Calu3 (cell line): ENCODE data around the gene TMCC2. TPM values are rescaled to one million over a fixed set of nuclear protein-coding genes. Genes with fewer than 3 reads are reported as not detected.
"Not testable (repeated sequence)": the region's sequence is repeated elsewhere in the genome, so short reads cannot be mapped to it uniquely, and the experiment has no call there.

ENCODE experiments used
- Bru-seq: library from RNA; stranded (reverse); fragments of 400-500 nt; gene quantifications from one replicate; lab custom pipeline; 2021; lab: Mats Ljungman, UMichigan
- BruChase-seq, 2 experiments: library from RNA; stranded (reverse); fragments of 400-500 nt; gene quantifications; one replicate each; lab custom pipeline; 2021; lab: Mats Ljungman, UMichigan
- BruUV-seq: library from RNA; stranded (reverse); fragments of 400-500 nt; replicated peaks from 2 replicates; lab custom pipeline; 2021; lab: Mats Ljungman, UMichigan
- CTCF ChIA-PET: fragments of 300-600 bp; sonication (Branson Sonifier 250); formaldehyde crosslinking; loops from one replicate; lab custom pipeline; 2022; ENCODE audit warnings: antibody characterized with exemption; lab: Charles Lee
- DNase-seq: peaks from one replicate; pipeline ENCODE4 v3.0.0; 2022
- H3K27ac Mint-ChIP-seq: one replicate; pipeline ENCODE4 v1.8.0; 2022; ENCODE audit warnings: mixed read lengths; ENCODE audit not compliant: unreplicated experiment
- H3K27me3 Mint-ChIP-seq: one replicate; pipeline ENCODE4 v1.8.0; 2022; ENCODE audit warnings: mixed read lengths; ENCODE audit not compliant: unreplicated experiment
- H3K36me3 Mint-ChIP-seq: one replicate; pipeline ENCODE4 v1.8.0; 2022; ENCODE audit warnings: mild to moderate bottlenecking, moderate library complexity, mixed read lengths; ENCODE audit not compliant: insufficient read depth, unreplicated experiment
- H3K4me1 Mint-ChIP-seq: one replicate; pipeline ENCODE4 v1.8.0; 2022; ENCODE audit warnings: mild to moderate bottlenecking, low read depth, mixed read lengths; ENCODE audit not compliant: unreplicated experiment
- H3K4me3 Mint-ChIP-seq: one replicate; pipeline ENCODE4 v1.8.0; 2022; ENCODE audit warnings: mild to moderate bottlenecking, low read depth, moderate library complexity, mixed read lengths; ENCODE audit not compliant: unreplicated experiment
- H3K9me3 Mint-ChIP-seq: one replicate; pipeline ENCODE4 v1.8.0; 2022; ENCODE audit warnings: low read depth, mixed read lengths; ENCODE audit not compliant: unreplicated experiment
- intact Hi-C: fragments of 100-400 bp; cut with micrococcal nuclease; formaldehyde crosslinking; loops from one replicate; pipeline ENCODE4 v1.10.0; 2022; ENCODE audit not compliant: unreplicated experiment
- long read RNA-seq: library from polyadenylated mRNA; stranded (forward); transcript quantifications from one replicate; pipeline ENCODE4 v2.0.0, GENCODE V29; 2022
- total RNA-seq: library from RNA; stranded (reverse); gene quantifications from 2 replicates; pipeline ENCODE4 v1.2.3, GENCODE V29; 2022
- TF ChIP-seq, protein P1 (sequence below): fragments of 200-600 bp; IDR thresholded peaks from one replicate; pipeline ENCODE4 v1.8.0; 2022; ENCODE audit warnings: antibody characterized with exemption; ENCODE audit not compliant: unreplicated experiment

Gene TMCC2, protein sequence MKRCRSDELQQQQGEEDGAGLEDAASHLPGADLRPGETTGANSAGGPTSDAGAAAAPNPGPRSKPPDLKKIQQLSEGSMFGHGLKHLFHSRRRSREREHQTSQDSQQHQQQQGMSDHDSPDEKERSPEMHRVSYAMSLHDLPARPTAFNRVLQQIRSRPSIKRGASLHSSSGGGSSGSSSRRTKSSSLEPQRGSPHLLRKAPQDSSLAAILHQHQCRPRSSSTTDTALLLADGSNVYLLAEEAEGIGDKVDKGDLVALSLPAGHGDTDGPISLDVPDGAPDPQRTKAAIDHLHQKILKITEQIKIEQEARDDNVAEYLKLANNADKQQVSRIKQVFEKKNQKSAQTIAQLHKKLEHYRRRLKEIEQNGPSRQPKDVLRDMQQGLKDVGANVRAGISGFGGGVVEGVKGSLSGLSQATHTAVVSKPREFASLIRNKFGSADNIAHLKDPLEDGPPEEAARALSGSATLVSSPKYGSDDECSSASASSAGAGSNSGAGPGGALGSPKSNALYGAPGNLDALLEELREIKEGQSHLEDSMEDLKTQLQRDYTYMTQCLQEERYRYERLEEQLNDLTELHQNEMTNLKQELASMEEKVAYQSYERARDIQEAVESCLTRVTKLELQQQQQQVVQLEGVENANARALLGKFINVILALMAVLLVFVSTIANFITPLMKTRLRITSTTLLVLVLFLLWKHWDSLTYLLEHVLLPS
- total RNA-seq (0.33 and 0.37 TPM in 2 replicates), Bru-seq, nascent RNA (percentile 12 among the genes with signal in this experiment), BruChase-seq, experiment 1, labeled RNA remaining after a 6-hour chase (percentile 11 among the genes with signal in this experiment), BruChase-seq, experiment 2, labeled RNA remaining after a 2-hour chase (percentile 12 among the genes with signal in this experiment)
- long read RNA-seq, partial matches to known transcripts: 0 of 1 reads
- long read RNA-seq, other reads (novel, unspliced or antisense): 1 of 1 reads

DNA sequence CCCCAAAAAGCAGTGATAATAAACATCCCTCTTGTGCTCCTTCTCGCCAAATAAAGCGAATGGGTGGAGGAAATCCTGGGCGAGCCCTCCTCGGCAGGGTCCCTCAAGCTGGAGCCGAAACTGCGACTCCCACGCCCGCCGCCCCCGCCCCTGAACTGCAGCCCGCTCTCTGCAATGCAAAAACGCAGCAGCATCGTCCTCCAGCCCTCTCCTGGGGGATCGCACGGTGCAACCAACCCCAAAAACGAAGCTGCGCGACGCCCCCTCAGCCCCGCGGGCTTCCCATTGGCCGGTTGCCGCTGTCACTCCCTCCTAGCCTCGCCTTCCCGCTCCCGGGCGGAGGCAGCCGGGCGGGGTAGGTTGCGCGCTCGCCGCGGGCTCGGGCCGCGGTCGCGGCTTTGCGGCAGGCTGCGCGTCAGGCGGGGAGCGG is at the start of gene TMCC2:
Gene TMCC2, plus strand, starts transcription at position 363 of the 430 bp plus-strand sequence. CDS start 619 bp downstream, outside the sequence.
- Mint-ChIP-seq H3K27ac (peak within 1 kb of the TSS; percentile 2), H3K4me3 (peak within 1 kb of the TSS; percentile 66), H3K36me3 (peaks cover 11% of the 10 kb centered on the region), H3K27me3 (peaks cover 13% of the 10 kb centered on the region), H3K4me1 (peaks cover 28% of the 10 kb centered on the region), H3K9me3 (no peaks in the 10 kb centered on the region)
- CTCF ChIA-PET: interaction anchor here (0.7 to 3.8 kb wide), 4 partner anchors 19 to 46 kb away, joined by 3 to 39 read pairs (median 4); no protein-coding TSS in a partner anchor
- intact Hi-C loops: loop anchor here (2.0 kb wide), 1 partner anchor 29 kb away; no protein-coding TSS in a partner anchor
- BruUV-seq: no TSS peak
- peak; percentile 86 for DNase-seq
- TF ChIP-seq, protein P1, sequence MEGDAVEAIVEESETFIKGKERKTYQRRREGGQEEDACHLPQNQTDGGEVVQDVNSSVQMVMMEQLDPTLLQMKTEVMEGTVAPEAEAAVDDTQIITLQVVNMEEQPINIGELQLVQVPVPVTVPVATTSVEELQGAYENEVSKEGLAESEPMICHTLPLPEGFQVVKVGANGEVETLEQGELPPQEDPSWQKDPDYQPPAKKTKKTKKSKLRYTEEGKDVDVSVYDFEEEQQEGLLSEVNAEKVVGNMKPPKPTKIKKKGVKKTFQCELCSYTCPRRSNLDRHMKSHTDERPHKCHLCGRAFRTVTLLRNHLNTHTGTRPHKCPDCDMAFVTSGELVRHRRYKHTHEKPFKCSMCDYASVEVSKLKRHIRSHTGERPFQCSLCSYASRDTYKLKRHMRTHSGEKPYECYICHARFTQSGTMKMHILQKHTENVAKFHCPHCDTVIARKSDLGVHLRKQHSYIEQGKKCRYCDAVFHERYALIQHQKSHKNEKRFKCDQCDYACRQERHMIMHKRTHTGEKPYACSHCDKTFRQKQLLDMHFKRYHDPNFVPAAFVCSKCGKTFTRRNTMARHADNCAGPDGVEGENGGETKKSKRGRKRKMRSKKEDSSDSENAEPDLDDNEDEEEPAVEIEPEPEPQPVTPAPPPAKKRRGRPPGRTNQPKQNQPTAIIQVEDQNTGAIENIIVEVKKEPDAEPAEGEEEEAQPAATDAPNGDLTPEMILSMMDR: no peak

- no peak overlapping the region for H3K27ac Mint-ChIP-seq
- CTCF ChIA-PET: interaction anchor here (0.9 kb wide), 1 partner anchor 162 kb away, joined by 3 read pairs; no protein-coding TSS in a partner anchor
- no TSS peak for BruUV-seq
Observed at GRCh38 chr1:205179842-205180241, 47.9 kb upstream of the TMCC2 start.

DNA sequence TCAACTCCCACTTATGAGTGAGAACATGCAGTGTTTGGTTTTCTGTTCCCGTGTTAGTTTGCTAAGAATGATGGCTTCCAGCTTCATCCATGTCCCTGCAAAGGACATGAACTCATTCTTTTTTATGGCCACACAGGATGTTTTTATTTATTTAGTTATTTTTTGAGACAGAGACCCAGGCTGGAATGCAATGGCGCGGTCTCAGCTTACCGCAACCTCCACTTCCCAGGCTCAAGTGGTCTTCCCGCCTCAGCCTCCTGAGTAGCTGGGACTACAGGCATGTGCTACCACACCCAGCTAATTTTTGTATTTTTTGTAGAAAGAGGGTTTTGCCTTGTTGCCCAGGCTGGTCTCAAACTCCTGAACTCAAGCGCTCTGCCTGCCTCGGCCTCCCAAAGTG is 47.4 kb upstream of the TMCC2 start:
- H3K4me3 Mint-ChIP-seq, BruUV-seq, H3K27ac Mint-ChIP-seq, DNase-seq, H3K9me3 Mint-ChIP-seq, H3K4me1 Mint-ChIP-seq, H3K27me3 Mint-ChIP-seq, H3K36me3 Mint-ChIP-seq, intact Hi-C loops: not testable (repeated sequence)
- CTCF ChIA-PET: interaction anchor here (0.9 kb wide), 1 partner anchor 162 kb away, joined by 3 read pairs; no protein-coding TSS in a partner anchor

More at GRCh38 chr1:205179842-205180241, 47.9 kb upstream of the TMCC2 start:
- DNase-seq: no peak
- Mint-ChIP-seq H3K27me3 (no peaks in the 10 kb centered on the region), H3K4me3 (no peak overlapping the region), H3K9me3 (no peaks in the 10 kb centered on the region), H3K36me3 (no peaks in the 10 kb centered on the region), H3K4me1 (peaks cover 12% of the 10 kb centered on the region)
- intact Hi-C loops: no loop called here
- TF ChIP-seq, protein P1: no peak

DNA sequence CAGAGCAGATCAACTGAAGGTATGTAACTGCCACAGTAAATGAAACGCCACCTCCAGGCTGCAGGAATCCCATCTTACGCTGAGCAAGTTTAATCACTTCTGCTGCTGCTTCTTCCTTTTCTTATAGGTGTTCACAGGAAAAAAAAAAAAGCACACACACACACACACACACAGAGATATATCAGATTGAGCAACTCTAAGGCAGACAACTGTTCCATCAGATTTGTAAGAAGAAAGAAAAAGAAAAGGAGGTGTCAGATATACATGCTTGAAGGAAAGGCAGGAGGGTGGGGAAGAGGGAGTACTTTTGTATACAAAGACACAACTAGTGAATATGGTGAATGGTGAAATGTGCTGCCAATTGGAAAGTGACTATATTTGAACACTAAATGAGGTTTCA is 44.8 kb upstream of the TMCC2 start:
- Mint-ChIP-seq H3K27ac (no peak overlapping the region), H3K4me3 (no peak overlapping the region), H3K36me3 (no peaks in the 10 kb centered on the region), H3K4me1 (no peaks in the 10 kb centered on the region), H3K9me3 (no peaks in the 10 kb centered on the region), H3K27me3 (no peaks in the 10 kb centered on the region)
- no peak for DNase-seq
- intact Hi-C loops: no loop called here
- TF ChIP-seq, protein P1: no peak
- no TSS peak for BruUV-seq
- CTCF ChIA-PET: no interaction called here
